HepG2 (cell line): ENCODE data around the gene MYO1E. TPM values are rescaled to one million over a fixed set of nuclear protein-coding genes. Genes with fewer than 3 reads are reported as not detected.

ENCODE experiments used
- ETV5 ChIP-seq: IDR thresholded peaks from 2 replicates; pipeline ENCODE4 v1.6.1; 2018; ENCODE audit warnings: missing biosample characterization, missing genetic modification reagents, inconsistent platforms, borderline replicate concordance
- HBP1 ChIP-seq: IDR thresholded peaks from 2 replicates; pipeline ENCODE4 v1.6.1; 2016; ENCODE audit warnings: low read depth, control low read depth
- LRRFIP1 ChIP-seq: sonication (generic); formaldehyde crosslinking; conservative IDR thresholded peaks from 2 replicates; pipeline ENCODE4 v1.4.0; 2020; ENCODE audit warnings: missing genetic modification reagents
- SNRNP70 ChIP-seq: fragments of 200-400 bp; formaldehyde crosslinking; IDR thresholded peaks from 2 replicates; pipeline ENCODE4 v1.6.1; 2017; ENCODE audit warnings: mild to moderate bottlenecking, low read depth, low read length, moderate library complexity
- TARDBP ChIP-seq: sonication (generic); formaldehyde crosslinking; IDR thresholded peaks from 2 replicates; pipeline ENCODE4 v1.8.0; 2022; ENCODE audit warnings: mild to moderate bottlenecking, missing genetic modification reagents
- TBX3 ChIP-seq: fragments of 450-650 bp; IDR thresholded peaks from 2 replicates; pipeline ENCODE4 v1.6.1; 2017; ENCODE audit warnings: antibody characterized with exemption, mild to moderate bottlenecking, inconsistent platforms, borderline replicate concordance
- TCF12 ChIP-seq, 2 experiments: fragments of 450-650 bp in 1 of 2; sonication (generic) in 1 of 2; formaldehyde crosslinking in 1 of 2; IDR thresholded peaks; 2 replicates each; pipeline versions ENCODE4 v1.6.1 to v1.8.0; 2017 to 2022; ENCODE audit warnings: antibody characterized with exemption in 1 of 2, mild to moderate bottlenecking in 1 of 2, missing genetic modification reagents in 1 of 2, moderate library complexity in 1 of 2
- TEAD2 ChIP-seq: sonication (generic); formaldehyde crosslinking; IDR thresholded peaks from 2 replicates; pipeline ENCODE4 v1.9.0; 2021; ENCODE audit warnings: missing genetic modification reagents
- TFAP4 ChIP-seq: sonication (generic); IDR thresholded peaks from 2 replicates; pipeline ENCODE4 v1.6.1; 2016; ENCODE audit warnings: low read depth, borderline replicate concordance
- TFDP2 ChIP-seq: sonication (generic); formaldehyde crosslinking; IDR thresholded peaks from 2 replicates; pipeline ENCODE4 v1.4.0; 2020; ENCODE audit warnings: missing genetic modification reagents
- YEATS4 ChIP-seq: sonication (generic); formaldehyde crosslinking; IDR thresholded peaks from 2 replicates; pipeline ENCODE4 v1.4.0; 2020; ENCODE audit warnings: missing genetic modification reagents, borderline replicate concordance
- ZBTB20 ChIP-seq: sonication (generic); formaldehyde crosslinking; IDR thresholded peaks from 2 replicates; pipeline ENCODE4 v1.8.1; 2023; ENCODE audit warnings: missing genetic modification reagents, low read depth, mild to moderate bottlenecking, borderline replicate concordance
- ZNF263 ChIP-seq: sonication (generic); formaldehyde crosslinking; IDR thresholded peaks from 2 replicates; pipeline ENCODE4 v1.4.0; 2020; ENCODE audit warnings: missing genetic modification reagents
- ZNF414 ChIP-seq: sonication (generic); formaldehyde crosslinking; IDR thresholded peaks from 2 replicates; pipeline ENCODE4 v1.5.0; 2020; ENCODE audit warnings: missing genetic modification reagents
- ZNF598 ChIP-seq: sonication (generic); formaldehyde crosslinking; IDR thresholded peaks from 2 replicates; pipeline ENCODE4 v1.5.1; 2020; ENCODE audit warnings: mild to moderate bottlenecking, missing genetic modification reagents, borderline replicate concordance
- ZNF639 ChIP-seq: conservative IDR thresholded peaks from 2 replicates; pipeline ENCODE4 v1.6.1; 2018; ENCODE audit warnings: missing genetic modification reagents
- ZNF674 ChIP-seq: sonication (generic); formaldehyde crosslinking; IDR thresholded peaks from 2 replicates; pipeline ENCODE4 v1.5.0; 2020; ENCODE audit warnings: low read depth, mild to moderate bottlenecking, missing genetic modification reagents
- ZNF710 ChIP-seq: sonication (generic); formaldehyde crosslinking; IDR thresholded peaks from 2 replicates; pipeline ENCODE4 v1.5.0; 2020; ENCODE audit warnings: mild to moderate bottlenecking, missing genetic modification reagents, borderline replicate concordance
- polyA plus RNA-seq, 8 experiments: library from polyadenylated mRNA; depleted of rRNA in 3 of 8; stranded (reverse) in 7 of 8; unstranded in 1 of 8; fragments of >200 nt; fragmentation: Illumina TruSeq in 4 of 8; extraction: Trizol in 4 of 8; gene quantifications; 2 replicates each; pipeline versions ENCODE4 v1.2.1 to v1.2.3, GENCODE V29; 2011 to 2016; ENCODE audit warnings: low read depth in 4 of 8, missing spikeins in 1 of 8, mixed read lengths in 1 of 8; ENCODE audit not compliant: insufficient read depth in 1 of 8
- total RNA-seq, 5 experiments: library from RNA; depleted of rRNA; stranded (reverse); fragments of >200 nt; fragmentation: Illumina TruSeq; extraction: Trizol; gene quantifications; 2 replicates each; pipeline ENCODE4 v1.2.3, GENCODE V29; 2016; ENCODE audit warnings: low read depth in 1 of 5

Gene MYO1E
- total and polyA plus RNA-seq, 2 of the 13 experiments (the other 11 are each of a cell fraction or from before 2014, with no cell fraction given): 15.7 to 25.1 TPM

GRCh38 chr15:59339252-59339672, 33.4 kb downstream of the MYO1E start (continued):
- no peak for TF ChIP-seq HBP1 (CRISPR knock-in tag)
- TF ChIP-seq ZNF674 (CRISPR knock-in tag): no peak
- TF ChIP-seq ZNF414 (CRISPR knock-in tag): no peak
- TF ChIP-seq ZNF710 (CRISPR knock-in tag): no peak
- no peak for TF ChIP-seq ZNF263
- TF ChIP-seq SNRNP70: no peak
- no peak for TF ChIP-seq TARDBP (CRISPR knock-in tag)
- no peak for TF ChIP-seq TFAP4
- no peak for TF ChIP-seq LRRFIP1 (CRISPR knock-in tag)
- no peak for TF ChIP-seq ZNF598 (CRISPR knock-in tag)
- 0 out of 2 replicates have a peak, but pooled peaks have one; percentile 24 for TF ChIP-seq YEATS4 (CRISPR knock-in tag)
- TF ChIP-seq TEAD2 (CRISPR knock-in tag): no peak
- TF ChIP-seq ZBTB20 (CRISPR knock-in tag): no peak
- no peak for TF ChIP-seq TBX3
- no peak for TF ChIP-seq ZNF639 (CRISPR knock-in tag)
- no peak for TF ChIP-seq TFDP2 (CRISPR knock-in tag)
- no peak for TF ChIP-seq TCF12 (IDR thresholded peaks at IDR 0.05)
- TF ChIP-seq TCF12 (CRISPR knock-in tag; IDR thresholded peaks at IDR 0.05): no peak
- TF ChIP-seq ETV5 (CRISPR knock-in tag): no peak
